Heart left ventricle (tissue), 13 donors: ENCODE results near the gene CSNK1D.

Experiments
- CTCF ChIP-seq, 12 donors: fragments of 200-600 bp; sonication (generic) in 4 of 12; IDR thresholded peaks; one replicate each; pipeline versions ENCODE4 v1.5.0 to v1.8.0; 2018 to 2022; ENCODE audit warnings: antibody characterized with exemption in 12 of 12, mild to moderate bottlenecking in 5 of 12
- POLR2A ChIP-seq, 2 donors: fragments of 450-650 bp; IDR thresholded peaks; one replicate each; pipeline ENCODE4 v1.6.1; 2017; ENCODE audit warnings: antibody characterized with exemption in 2 of 2, mild to moderate bottlenecking in 2 of 2, moderate library complexity in 2 of 2
- donor health status: ischemic (EF 13 %, LVEDD 7.1; RV severe dilation, severe dysfunction).
- donor health status: DM: no; HTN: yes; CAD: no.
- donor health status: DM: no; HTN: no; CAD: no.
- donor health status: ischemic (EF 25% LVEDD 6.9; RV normal size, moderate dysfunction).
- donor health status: ischemic (EF 25% LVEDD 5.7; RV mildly dilated, moderate dysfunction).
- donor health status: ischemic (EF 35%, LVEDD 5.7; RV mildly dilated, moderate dysfunction).
- donor health status: nonischemic (EF 11% LVEDD 7.7; RV severe dilation, severe dysfunction).
- donor health status: DM: yes; HTN: yes; CAD: no.
- donor health status: PGD.
- donor health status: ischemic (EF 29% LVEDD 5.4; RV normal size, mild dysfunction).
- donor health status: nonischemic (EF 23%, LVEDD 6.1; RV moderate dilation, normal function).

GRCh38 chr17:82238472-82239201 lies 34.9 kb downstream of the CSNK1D start:
- no peak for TF ChIP-seq CTCF (IDR thresholded peaks at IDR 0.05)
- peak in 1 of 2 donors; percentile 55 for TF ChIP-seq POLR2A (IDR thresholded peaks at IDR 0.05)
